GM12878 (cell line): Measurements from ENCODE around the gene OR1F1. TPM values are rescaled to one million over a fixed set of nuclear protein-coding genes. Genes with fewer than 3 reads are reported as not detected.
A peak's percentile ranks its signal among the peaks of the same experiment; 100 is the strongest.

Source experiments
- ATAC-seq: fragments of 200-7000 bp; cut with Tn5 transposase; 3 replicates; pipeline ENCODE4 v1.9.1; 2020; ENCODE audit warnings: mild to moderate bottlenecking, moderate library complexity
- BruUV-seq: library from RNA; stranded (reverse); fragments of 400-500 nt; replicated peaks from 2 replicates; lab custom pipeline; 2021; lab: Mats Ljungman, UMichigan
- CTCF ChIA-PET: fragments of 300-600 bp; sonication (Branson Sonifier 250); formaldehyde crosslinking; extraction: SDS; loops from one replicate; lab custom pipeline; 2021; ENCODE audit warnings: inconsistent platforms; lab: Yijun Ruan, JAX
- POLR2A ChIA-PET: fragments of 350-600 bp; formaldehyde crosslinking; extraction: SDS; loops from one replicate; lab custom pipeline; 2021; ENCODE audit warnings: inconsistent platforms; lab: Charles Lee
- RAD21 ChIA-PET: fragments of 300-600 bp; sonication (Branson Sonifier 250); formaldehyde crosslinking; loops from one replicate; lab custom pipeline; 2023; ENCODE audit warnings: antibody characterized with exemption; ENCODE audit not compliant: unreplicated experiment; lab: Charles Lee
- SMC1A ChIA-PET: fragments of 300-600 bp; sonication (Branson Sonifier 250); formaldehyde crosslinking; loops from one replicate; lab custom pipeline; 2023; ENCODE audit not compliant: unreplicated experiment, uncharacterized antibody; lab: Charles Lee
- DNase-seq: peaks from one replicate; pipeline ENCODE4 v3.0.0-alpha.2; 2011; ENCODE audit warnings: low read depth, low spot score
- FAIRE-seq: peaks from 3 replicates; lab custom pipeline; 2011; peaks lifted over from hg19 to GRCh38; lab: Jason Lieb, UNC
- H2AFZ ChIP-seq: 2 replicates; pipeline ENCODE4 v1.6.0; 2011; ENCODE audit warnings: low read depth, low read length, control low read depth; ENCODE audit not compliant: control insufficient read depth
- H3K27ac ChIP-seq: 2 replicates; pipeline ENCODE4 v1.5.1; 2011; ENCODE audit warnings: control low read depth; ENCODE audit not compliant: control insufficient read depth, insufficient read depth
- H3K27me3 ChIP-seq, 2 experiments: replicated peaks in 1 of 2; 2 replicates each; pipeline versions ENCODE4 v1.6.0 to v1.6.1; 2011; ENCODE audit warnings: low read length in 1 of 2; ENCODE audit not compliant: control insufficient read depth in 2 of 2, insufficient read depth in 2 of 2
- H3K36me3 ChIP-seq, 2 experiments: 2 replicates each; pipeline ENCODE4 v1.5.1; 2011; ENCODE audit warnings: low read length in 1 of 2; ENCODE audit not compliant: control insufficient read depth in 2 of 2, insufficient read depth in 2 of 2
- H3K4me1 ChIP-seq: 2 replicates; pipeline ENCODE4 v1.6.1; 2011; ENCODE audit warnings: mild to moderate bottlenecking, low read length, moderate library complexity, mixed read lengths; ENCODE audit not compliant: control insufficient read depth, insufficient read depth
- H3K4me2 ChIP-seq: 2 replicates; pipeline ENCODE4 v1.6.0; 2011; ENCODE audit warnings: control low read depth; ENCODE audit not compliant: control insufficient read depth, insufficient read depth
- H3K4me3 ChIP-seq: fragments of 200-600 bp; sonication (generic); 2 replicates; pipeline ENCODE4 v1.5.1; 2016
- H3K79me2 ChIP-seq: 2 replicates; pipeline ENCODE4 v1.6.0; 2011; ENCODE audit warnings: low read length; ENCODE audit not compliant: control insufficient read depth, insufficient read depth
- H3K9ac ChIP-seq: 2 replicates; pipeline ENCODE4 v1.8.0; 2011; ENCODE audit warnings: low read length, control low read depth, mixed read lengths; ENCODE audit not compliant: control insufficient read depth, insufficient read depth
- H3K9me3 ChIP-seq: replicated peaks from 3 replicates; pipeline ENCODE4 v1.5.1; 2011; ENCODE audit warnings: mild to moderate bottlenecking, low read length; ENCODE audit not compliant: control insufficient read depth, insufficient read depth
- H4K20me1 ChIP-seq: 2 replicates; pipeline ENCODE4 v1.6.0; 2011; ENCODE audit not compliant: control insufficient read depth, insufficient read depth
- CEBPB ChIP-seq, 2 experiments: fragments of 150-350 bp in 1 of 2; IDR thresholded peaks; 2 replicates each; pipeline ENCODE4 v1.6.1; 2012 to 2014; ENCODE audit warnings: low read depth in 2 of 2, low read length in 2 of 2, borderline replicate concordance in 1 of 2, inconsistent platforms in 1 of 2
- ETV6 ChIP-seq, 2 experiments: fragments of 450-650 bp in 1 of 2; IDR thresholded peaks in 1 of 2; conservative IDR thresholded peaks in 1 of 2; 2 replicates each; pipeline ENCODE4 v1.6.1; 2014; ENCODE audit warnings: antibody characterized with exemption in 1 of 2, borderline replicate concordance in 1 of 2, low read depth in 1 of 2, mild to moderate bottlenecking in 1 of 2, moderate library complexity in 1 of 2
- GABPA ChIP-seq: IDR thresholded peaks from 2 replicates; pipeline ENCODE4 v1.6.1; 2014; ENCODE audit warnings: antibody characterized with exemption, low read depth, mild to moderate bottlenecking, inconsistent platforms
- HSF1 ChIP-seq: fragments of 150-350 bp; IDR thresholded peaks from 2 replicates; pipeline ENCODE4 v1.6.1; 2014; ENCODE audit warnings: mild to moderate bottlenecking, low read depth, low read length
- JUND ChIP-seq: IDR thresholded peaks from 2 replicates; pipeline ENCODE4 v1.6.1; 2012; ENCODE audit warnings: low read depth, mild to moderate bottlenecking, low read length, improper control_type of control experiment, moderate library complexity
- PML ChIP-seq: IDR thresholded peaks from 2 replicates; pipeline ENCODE4 v1.6.1; 2012; ENCODE audit warnings: low read length, inconsistent platforms
- POLR2AphosphoS5 ChIP-seq: IDR thresholded peaks from 2 replicates; pipeline ENCODE4 v1.6.1; 2011; ENCODE audit warnings: mild to moderate bottlenecking, low read length, inconsistent platforms
- SIN3A ChIP-seq: IDR thresholded peaks from 2 replicates; pipeline ENCODE4 v1.6.1; 2012; ENCODE audit warnings: low read depth, low read length, improper control_type of control experiment
- ZSCAN29 ChIP-seq: fragments of 450-650 bp; IDR thresholded peaks from 2 replicates; pipeline ENCODE4 v1.6.1; 2017; ENCODE audit warnings: mild to moderate bottlenecking, moderate library complexity
- WGBS: methylation state at CpG from one replicate; pipeline ENCODE4 v1.1.6; 2016; ENCODE audit warnings: low lambda C conversion rate; ENCODE audit not compliant: insufficient replicate concordance, insufficient coverage; ENCODE audit errors: missing lambda C conversion rate; 5-methylcytosine and 5-hydroxymethylcytosine counted together
- in situ Hi-C: fragments of 300-500 bp; cut with MboI; formaldehyde crosslinking; loops from 9 replicates; pipeline ENCODE4 v1.14.3; 2018; ENCODE audit warnings: mixed read lengths
- intact Hi-C: fragments of 100-400 bp; cut with micrococcal nuclease; formaldehyde crosslinking; loops from one replicate; pipeline ENCODE4 v1.14.2; 2022; ENCODE audit not compliant: unreplicated experiment
- polyA plus RNA-seq, 11 experiments: library from polyadenylated mRNA; depleted of rRNA in 4 of 11; unstranded in 6 of 11; stranded (reverse) in 5 of 11; fragments of >200 nt; fragmentation: Nextera tagmentation in 4 of 11; fragmentation: Illumina TruSeq in 1 of 11; extraction: Ambion mirVana in 4 of 11; extraction: Trizol in 1 of 11; gene quantifications; 1 replicate in 1 of 11; 2 replicates in 10 of 11; pipeline versions ENCODE4 v1.2.1 to v1.2.3, GENCODE V29; 2011 to 2016; ENCODE audit warnings: inconsistent platforms in 2 of 11, missing spikeins in 2 of 11, low read depth in 1 of 11
- total RNA-seq, 4 experiments: library from RNA; depleted of rRNA in 3 of 4; stranded (reverse); fragments of >200 nt in 3 of 4; fragmentation: Illumina TruSeq in 1 of 4; extraction: Trizol in 1 of 4; gene quantifications; 2 replicates each; pipeline versions ENCODE4 v1.2.1 to v1.2.3, GENCODE V29; 2013 to 2021
- TF ChIP-seq, protein P1 (sequence below): fragments of 450-650 bp; formaldehyde crosslinking; IDR thresholded peaks from 2 replicates; pipeline ENCODE4 v1.4.0; 2022; ENCODE audit warnings: mild to moderate bottlenecking, moderate library complexity

Gene OR1F1
- total and polyA plus RNA-seq, 10 of the 15 experiments (the other 5 are each of a cell fraction or from before 2014, with no cell fraction given), result 0.10 to 0.14 (median 0.12) TPM; not detected in 7

- ATAC-seq (no peak), DNase-seq (no peak), FAIRE-seq (no peak)
- in situ Hi-C loops, result no loop called here
- ChIA-PET SMC1A (interaction anchor here (1.0 kb wide), 1 partner anchor 16 kb away, joined by 4 read pairs; no protein-coding TSS in a partner anchor), POLR2A (no interaction called here), CTCF (interaction anchor here (1.0 to 3.5 kb wide), 6 partner anchors 14 to 120 kb away, joined by 3 to 24 read pairs (median 4); no protein-coding TSS in a partner anchor), RAD21 (interaction anchor here (0.6 to 2.4 kb wide), 4 partner anchors 14 to 93 kb away, joined by 3 to 9 read pairs (median 4); no protein-coding TSS in a partner anchor)
- H3K27me3 ChIP-seq, result no peaks in the 10 kb centered on the region
- peak overlapping the region; percentile 62 for H3K4me3 ChIP-seq
- WGBS, result under 1% methylated on average over 15 of the region's 15 CpGs
- no peak overlapping the region for H3K27ac ChIP-seq
- BruUV-seq, result no TSS peak
- peaks cover 3% of the 10 kb centered on the region; the same call in 1 of the 2 replicates for H3K4me1 ChIP-seq
- no peaks in the 10 kb centered on the region for H3K36me3 ChIP-seq
- H3K79me2 ChIP-seq, result no peaks in the 10 kb centered on the region
- H3K9ac ChIP-seq, result no peak overlapping the region
- H4K20me1 ChIP-seq, result no peaks in the 10 kb centered on the region
- TF ChIP-seq ZSCAN29 (no peak), PML (0 out of 2 replicates have a peak, but pooled peaks have one; percentile 24), CEBPB (IDR thresholded peaks at IDR 0.05; ENCODE audit: borderline replicate concordance in 1 of 2, low read depth in 2 of 2, low read length in 2 of 2) (no peak), SIN3A (0 out of 2 replicates have a peak, but pooled peaks have one; percentile 49)
- TF ChIP-seq, all 136 proteins: peak for 2
- intact Hi-C loops, result loop anchor here (10.0 kb wide), 1 partner anchor 113 kb away; no protein-coding TSS in a partner anchor
- Histone ChIP-seq H3K9me3 (no peaks in the 10 kb centered on the region; the same call in 2 of the 3 replicates), H3K4me2 (peak overlapping the region; percentile 89), H2AFZ (no peak overlapping the region; the same call in 1 of the 2 replicates)
Measured at GRCh38 chr16:3152027-3152276, 36.1 kb upstream of the OR1F1 start.

DNA sequence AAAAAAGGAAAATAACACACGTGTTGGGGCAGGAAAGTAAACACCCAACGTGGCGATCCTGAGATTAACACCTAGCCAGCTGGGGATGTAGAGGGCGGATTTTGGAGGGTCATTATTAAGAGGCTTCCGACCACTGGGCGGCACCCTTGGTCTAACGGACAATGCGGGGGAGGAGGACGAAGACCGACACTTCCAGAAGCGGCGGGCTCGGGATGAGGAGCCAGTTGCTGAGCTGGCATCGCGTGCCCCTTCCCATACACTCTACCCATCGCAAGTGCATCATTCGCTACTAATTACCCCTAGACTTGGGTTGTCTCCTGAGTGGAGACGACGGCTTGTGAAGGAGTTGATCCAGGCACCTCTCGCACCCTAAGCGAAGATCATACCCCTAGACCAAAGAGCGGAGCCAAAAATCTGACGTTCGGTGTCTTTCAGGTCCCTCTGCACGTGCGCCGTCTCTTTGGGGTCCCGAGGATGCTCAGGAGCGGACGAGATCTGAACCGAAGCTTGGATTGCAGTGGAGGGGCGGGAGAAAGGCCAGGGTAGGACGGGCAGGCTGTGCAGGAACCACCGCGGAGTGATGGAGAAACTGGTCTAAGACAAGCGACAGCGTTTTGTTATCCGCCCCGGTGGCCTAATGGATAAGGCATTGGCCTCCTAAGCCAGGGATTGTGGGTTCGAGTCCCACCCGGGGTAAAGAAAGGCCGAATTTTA is 35.6 kb upstream of the OR1F1 start:
- POLR2A ChIA-PET, result no interaction called here
- Histone ChIP-seq H3K9me3 (no peaks in the 10 kb centered on the region; the same call in 2 of the 3 replicates), H3K9ac (no peak overlapping the region), H2AFZ (peak overlapping the region; percentile 13), H3K27me3 (no peaks in the 10 kb centered on the region), H3K36me3 (no peaks in the 10 kb centered on the region), H3K27ac (no peak overlapping the region), H4K20me1 (no peaks in the 10 kb centered on the region), H3K4me3 (peak overlapping the region; percentile 62), H3K79me2 (no peaks in the 10 kb centered on the region), H3K4me1 (peaks cover 4% of the 10 kb centered on the region; the same call in 1 of the 2 replicates), H3K4me2 (peak overlapping the region; percentile 89)
- intact Hi-C loops (loop anchor here (10.0 kb wide), 1 partner anchor 112 kb away; no protein-coding TSS in a partner anchor), in situ Hi-C loops (no loop called here)
- SMC1A ChIA-PET, result interaction anchor here (1.0 kb wide), 1 partner anchor 15 kb away, joined by 4 read pairs; no protein-coding TSS in a partner anchor
- DNase-seq, result peak; percentile 77
- RAD21 ChIA-PET, result interaction anchor here (0.6 to 2.4 kb wide), 4 partner anchors 14 to 93 kb away, joined by 3 to 9 read pairs (median 4); no protein-coding TSS in a partner anchor
- CTCF ChIA-PET, result interaction anchor here (1.0 to 3.5 kb wide), 6 partner anchors 13 to 121 kb away, joined by 3 to 24 read pairs (median 4); no protein-coding TSS in a partner anchor
- 2% methylated on average over 42 of the region's 42 CpGs for WGBS
- FAIRE-seq, result peak; percentile 13
- ATAC-seq, result peak; percentile 31
- no TSS peak for BruUV-seq
- TF ChIP-seq GABPA (no peak), JUND (no peak), POLR2AphosphoS5 (no peak), HSF1 (no peak), ETV6 (conservative IDR thresholded peaks at IDR 0.05 in 1 of 2, IDR thresholded peaks at IDR 0.05 in 1 of 2; ENCODE audit: borderline replicate concordance in 1 of 2, low read depth in 1 of 2) (no peak)
- TF ChIP-seq, protein P1, sequence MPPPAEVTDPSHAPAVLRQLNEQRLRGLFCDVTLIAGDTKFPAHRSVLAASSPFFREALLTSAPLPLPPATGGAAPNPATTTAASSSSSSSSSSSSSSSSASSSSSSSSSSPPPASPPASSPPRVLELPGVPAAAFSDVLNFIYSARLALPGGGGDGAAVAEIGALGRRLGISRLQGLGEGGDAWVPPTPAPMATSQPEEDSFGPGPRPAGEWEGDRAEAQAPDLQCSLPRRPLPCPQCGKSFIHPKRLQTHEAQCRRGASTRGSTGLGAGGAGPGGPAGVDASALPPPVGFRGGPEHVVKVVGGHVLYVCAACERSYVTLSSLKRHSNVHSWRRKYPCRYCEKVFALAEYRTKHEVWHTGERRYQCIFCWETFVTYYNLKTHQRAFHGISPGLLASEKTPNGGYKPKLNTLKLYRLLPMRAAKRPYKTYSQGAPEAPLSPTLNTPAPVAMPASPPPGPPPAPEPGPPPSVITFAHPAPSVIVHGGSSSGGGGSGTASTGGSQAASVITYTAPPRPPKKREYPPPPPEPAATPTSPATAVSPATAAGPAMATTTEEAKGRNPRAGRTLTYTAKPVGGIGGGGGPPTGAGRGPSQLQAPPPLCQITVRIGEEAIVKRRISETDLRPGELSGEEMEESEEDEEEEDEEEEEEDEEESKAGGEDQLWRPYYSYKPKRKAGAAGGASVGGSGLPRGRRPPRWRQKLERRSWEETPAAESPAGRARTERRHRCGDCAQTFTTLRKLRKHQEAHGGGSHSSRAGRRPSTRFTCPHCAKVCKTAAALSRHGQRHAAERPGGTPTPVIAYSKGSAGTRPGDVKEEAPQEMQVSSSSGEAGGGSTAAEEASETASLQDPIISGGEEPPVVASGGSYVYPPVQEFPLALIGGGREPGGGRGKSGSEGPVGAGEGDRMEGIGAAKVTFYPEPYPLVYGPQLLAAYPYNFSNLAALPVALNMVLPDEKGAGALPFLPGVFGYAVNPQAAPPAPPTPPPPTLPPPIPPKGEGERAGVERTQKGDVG (CRISPR knock-in tag), result no peak
